HCT116 (cell line): ENCODE results near the gene DNAJC5. TPM values are rescaled to one million over a fixed set of nuclear protein-coding genes. Genes with fewer than 3 reads are reported as not detected.

Experiments used
- ATAC-seq: fragments of 200-7000 bp; cut with Tn5 transposase; 2 replicates; pipeline ENCODE4 v1.9.1; 2020; ENCODE audit warnings: mild to moderate bottlenecking, moderate library complexity
- BruUV-seq: library from RNA; stranded (reverse); fragments of 400-500 nt; replicated peaks from 2 replicates; lab custom pipeline; 2021; lab: Mats Ljungman, UMichigan
- CTCF ChIA-PET: fragments of 300-600 bp; sonication (Branson Sonifier 250); formaldehyde crosslinking; loops from one replicate; lab custom pipeline; 2021; ENCODE audit warnings: antibody characterized with exemption; lab: Charles Lee
- POLR2A ChIA-PET: fragments of 300-600, 350-600 bp; sonication (Branson Sonifier 250); formaldehyde crosslinking; loops from one replicate; lab custom pipeline; 2021; ENCODE audit warnings: antibody characterized with exemption; lab: Charles Lee
- RAD21 ChIA-PET, 2 experiments: fragments of 300-600 bp; sonication (Branson Sonifier 250); formaldehyde crosslinking; loops; one replicate each; lab custom pipeline; 2023; ENCODE audit warnings: low total read pairs in 2 of 2; ENCODE audit not compliant: uncharacterized antibody in 2 of 2, unreplicated experiment in 2 of 2, low non-redundant PET in 1 of 2; lab: Charles Lee
- DNase-seq: peaks from one replicate; pipeline ENCODE4 v3.0.0-alpha.2; 2010; ENCODE audit warnings: low read depth, low spot score
- H2AFZ ChIP-seq: fragments of 200-600 bp; shearing (Covaris generic), sonication (generic); 2 replicates; pipeline ENCODE4 v1.6.1; 2017; ENCODE audit warnings: low read depth, mixed run types, mixed read lengths, antibody characterized with exemption, low read length; ENCODE audit not compliant: poor library complexity, severe bottlenecking
- H3K27ac ChIP-seq: 2 replicates; pipeline ENCODE4 v1.5.1; 2012; ENCODE audit warnings: low read depth, low read length
- H3K27me3 ChIP-seq: fragments of 200-600 bp; sonication (generic); 2 replicates; pipeline ENCODE4 v1.6.1; 2016; ENCODE audit warnings: mixed run types, low read length, mixed read lengths; ENCODE audit not compliant: insufficient read depth
- H3K36me3 ChIP-seq, 2 experiments: fragments of 200-500 bp in 1 of 2; fragments of 200-600 bp in 1 of 2; sonication (Bioruptor generic) in 1 of 2; sonication (generic) in 1 of 2; 2 replicates each; pipeline versions ENCODE4 v1.5.1 to v1.6.1; 2014 to 2016; ENCODE audit warnings: low read length in 2 of 2, inconsistent platforms in 1 of 2, mixed read lengths in 1 of 2, mixed run types in 1 of 2; ENCODE audit not compliant: insufficient read depth in 2 of 2, control insufficient read depth in 1 of 2
- H3K4me1 ChIP-seq, 2 experiments: fragments of 200-600 bp in 1 of 2; sonication (generic) in 1 of 2; 2 replicates each; pipeline versions ENCODE4 v1.5.1 to v1.6.1; 2012 to 2017; ENCODE audit warnings: low read length in 2 of 2, inconsistent platforms in 1 of 2, mild to moderate bottlenecking in 1 of 2, mixed read lengths in 1 of 2, mixed run types in 1 of 2, moderate library complexity in 1 of 2; ENCODE audit not compliant: insufficient read depth in 2 of 2, control insufficient read depth in 1 of 2
- H3K4me2 ChIP-seq: fragments of 200-600 bp; sonication (generic); 2 replicates; pipeline ENCODE4 v1.6.1; 2017; ENCODE audit warnings: mixed run types, low read length, mixed read lengths
- H3K4me3 ChIP-seq, 2 experiments: fragments of 200-600 bp in 1 of 2; sonication (generic) in 1 of 2; replicated peaks in 1 of 2; 2 replicates each; pipeline ENCODE4 v1.5.1; 2011 to 2016; ENCODE audit warnings: low read length in 2 of 2, control low read depth in 1 of 2, low read depth in 1 of 2, mild to moderate bottlenecking in 1 of 2, mixed read lengths in 1 of 2, mixed run types in 1 of 2
- H3K79me2 ChIP-seq: fragments of 200-600 bp; sonication (generic); 2 replicates; pipeline ENCODE4 v1.6.1; 2017; ENCODE audit warnings: mild to moderate bottlenecking, mixed run types, low read length, moderate library complexity, mixed read lengths; ENCODE audit not compliant: insufficient read depth
- H3K9ac ChIP-seq: fragments of 200-600 bp; sonication (generic); 2 replicates; pipeline ENCODE4 v1.6.1; 2016; ENCODE audit warnings: low read length, mixed read lengths
- H3K9me2 ChIP-seq: fragments of 200-600 bp; sonication (generic), shearing (Covaris generic); 2 replicates; pipeline ENCODE4 v1.6.1; 2017; ENCODE audit warnings: mixed run types, mild to moderate bottlenecking, moderate library complexity; ENCODE audit not compliant: insufficient read depth
- H3K9me3 ChIP-seq, 2 experiments: fragments of 200-500 bp in 1 of 2; fragments of 200-600 bp in 1 of 2; sonication (Bioruptor generic) in 1 of 2; sonication (generic) in 1 of 2; 2 replicates each; pipeline ENCODE4 v1.6.1; 2014 to 2017; ENCODE audit warnings: low read length in 2 of 2, mixed read lengths in 2 of 2, inconsistent platforms in 1 of 2, low read depth in 1 of 2, mild to moderate bottlenecking in 1 of 2, mixed run types in 1 of 2, moderate library complexity in 1 of 2; ENCODE audit not compliant: control insufficient read depth in 1 of 2, insufficient read depth in 1 of 2
- H4K20me1 ChIP-seq: fragments of 200-600 bp; sonication (generic), shearing (Covaris generic); 2 replicates; pipeline ENCODE4 v1.6.1; 2017; ENCODE audit warnings: mixed run types, mild to moderate bottlenecking, moderate library complexity; ENCODE audit not compliant: insufficient read depth
- FOSL1 ChIP-seq: IDR thresholded peaks from 2 replicates; pipeline ENCODE4 v1.6.1; 2012; ENCODE audit warnings: low read depth
- POLR2AphosphoS5 ChIP-seq: IDR thresholded peaks from 2 replicates; pipeline ENCODE4 v1.6.1; 2011; ENCODE audit warnings: mild to moderate bottlenecking, low read depth, low read length, moderate library complexity
- RAD21 ChIP-seq: IDR thresholded peaks from 2 replicates; pipeline ENCODE4 v1.6.1; 2012; ENCODE audit warnings: low read depth, mild to moderate bottlenecking
- SP1 ChIP-seq: IDR thresholded peaks from 2 replicates; pipeline ENCODE4 v1.6.1; 2012; ENCODE audit warnings: low read depth
- SRF ChIP-seq: IDR thresholded peaks from 2 replicates; pipeline ENCODE4 v1.6.1; 2012; ENCODE audit warnings: low read depth
- intact Hi-C: fragments of 100-400 bp; cut with micrococcal nuclease; formaldehyde crosslinking; loops from 2 replicates; pipeline ENCODE4 v1.10.0; 2022
- total RNA-seq: library from RNA; stranded (reverse); gene quantifications from one replicate; pipeline ENCODE4 v1.2.1, GENCODE V29; 2021; ENCODE audit not compliant: unreplicated experiment
- TF ChIP-seq, protein P1 (sequence below): IDR thresholded peaks from 2 replicates; pipeline ENCODE4 v1.6.1; 2011; ENCODE audit warnings: mild to moderate bottlenecking, low read length, moderate library complexity; ENCODE audit not compliant: insufficient replicate concordance; ENCODE audit errors: extremely low read depth
- TF ChIP-seq, protein P2 (sequence below), 3 experiments: fragments of 200-600 bp in 1 of 3; sonication (generic) in 1 of 3; IDR thresholded peaks in 2 of 3; conservative IDR thresholded peaks in 1 of 3; 2 replicates each; pipeline ENCODE4 v1.5.1; 2012 to 2017; ENCODE audit warnings: low read depth in 2 of 3, low read length in 2 of 3, antibody characterized with exemption in 1 of 3, borderline replicate concordance in 1 of 3, control low read depth in 1 of 3, mild to moderate bottlenecking in 1 of 3, mixed read lengths in 1 of 3, mixed run types in 1 of 3, moderate library complexity in 1 of 3; ENCODE audit not compliant: insufficient read depth in 1 of 3

DNAJC5 gene
- total RNA-seq, 1 experiment from 2014 or later: 38.3 TPM

DNA sequence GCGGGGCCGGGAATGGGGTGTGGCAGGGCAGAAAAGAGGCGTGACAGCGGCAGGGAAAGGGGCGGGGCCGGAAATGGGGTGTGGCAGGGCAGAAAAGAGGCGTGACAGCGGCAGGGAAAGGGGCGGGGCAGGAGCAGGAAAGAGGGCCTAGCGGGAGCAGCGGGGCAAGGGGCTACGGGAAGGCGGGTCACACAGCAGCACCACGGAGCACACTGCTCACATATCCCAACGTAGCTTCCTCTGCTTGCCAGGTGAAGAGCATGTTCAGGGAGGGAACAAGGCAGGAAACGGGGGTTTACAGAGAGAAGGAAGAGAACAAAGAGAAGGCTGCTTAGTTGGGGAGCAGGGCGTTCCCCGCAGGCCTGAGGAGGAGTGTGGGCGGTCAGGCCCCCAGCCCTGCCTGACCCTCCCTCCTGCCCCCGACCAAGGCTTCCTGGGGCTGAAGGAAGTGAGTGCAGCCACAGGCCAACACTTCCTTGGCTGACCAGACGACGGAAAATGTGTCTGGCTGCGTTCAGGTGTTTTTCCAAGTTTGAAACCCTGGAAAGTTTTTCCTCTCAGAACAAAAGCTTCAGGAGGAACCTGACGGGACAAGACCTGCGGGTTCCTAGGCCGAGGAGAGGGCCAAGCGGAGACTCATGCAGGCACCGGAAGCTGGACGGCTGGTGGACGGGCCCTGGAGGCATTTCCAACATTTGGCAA lies 47.5 kb downstream of the DNAJC5 start:
- RAD21 ChIA-PET: no interaction called here
- intact Hi-C loops: no loop called here

More for the DNA sequence above, 47.5 kb downstream of the DNAJC5 start:
- no peak overlapping the region for H3K4me2 ChIP-seq
- no peak for DNase-seq
- H3K36me3 ChIP-seq: peaks cover 16 to 41% of the 10 kb centered on the region in 2 experiments; a peak in 3 of 4 replicates
- H3K9me2 ChIP-seq: no peaks in the 10 kb centered on the region
- peak overlapping the region; percentile 41 for H3K27ac ChIP-seq
- POLR2A ChIA-PET: no interaction called here
- BruUV-seq: no TSS peak
- H3K4me3 ChIP-seq: no peak overlapping the region
- peaks cover 30% of the 10 kb centered on the region for H3K79me2 ChIP-seq
- no peak overlapping the region for H3K9ac ChIP-seq
- TF ChIP-seq SP1 (no peak; the same call in 1 of the 2 replicates), SRF (no peak), RAD21 (no peak), FOSL1 (no peak), POLR2AphosphoS5 (0 out of 2 replicates have a peak, but pooled peaks have one; percentile 11)
- TF ChIP-seq, protein P1, sequence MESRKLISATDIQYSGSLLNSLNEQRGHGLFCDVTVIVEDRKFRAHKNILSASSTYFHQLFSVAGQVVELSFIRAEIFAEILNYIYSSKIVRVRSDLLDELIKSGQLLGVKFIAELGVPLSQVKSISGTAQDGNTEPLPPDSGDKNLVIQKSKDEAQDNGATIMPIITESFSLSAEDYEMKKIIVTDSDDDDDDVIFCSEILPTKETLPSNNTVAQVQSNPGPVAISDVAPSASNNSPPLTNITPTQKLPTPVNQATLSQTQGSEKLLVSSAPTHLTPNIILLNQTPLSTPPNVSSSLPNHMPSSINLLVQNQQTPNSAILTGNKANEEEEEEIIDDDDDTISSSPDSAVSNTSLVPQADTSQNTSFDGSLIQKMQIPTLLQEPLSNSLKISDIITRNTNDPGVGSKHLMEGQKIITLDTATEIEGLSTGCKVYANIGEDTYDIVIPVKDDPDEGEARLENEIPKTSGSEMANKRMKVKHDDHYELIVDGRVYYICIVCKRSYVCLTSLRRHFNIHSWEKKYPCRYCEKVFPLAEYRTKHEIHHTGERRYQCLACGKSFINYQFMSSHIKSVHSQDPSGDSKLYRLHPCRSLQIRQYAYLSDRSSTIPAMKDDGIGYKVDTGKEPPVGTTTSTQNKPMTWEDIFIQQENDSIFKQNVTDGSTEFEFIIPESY: no peak
- TF ChIP-seq, protein P2, sequence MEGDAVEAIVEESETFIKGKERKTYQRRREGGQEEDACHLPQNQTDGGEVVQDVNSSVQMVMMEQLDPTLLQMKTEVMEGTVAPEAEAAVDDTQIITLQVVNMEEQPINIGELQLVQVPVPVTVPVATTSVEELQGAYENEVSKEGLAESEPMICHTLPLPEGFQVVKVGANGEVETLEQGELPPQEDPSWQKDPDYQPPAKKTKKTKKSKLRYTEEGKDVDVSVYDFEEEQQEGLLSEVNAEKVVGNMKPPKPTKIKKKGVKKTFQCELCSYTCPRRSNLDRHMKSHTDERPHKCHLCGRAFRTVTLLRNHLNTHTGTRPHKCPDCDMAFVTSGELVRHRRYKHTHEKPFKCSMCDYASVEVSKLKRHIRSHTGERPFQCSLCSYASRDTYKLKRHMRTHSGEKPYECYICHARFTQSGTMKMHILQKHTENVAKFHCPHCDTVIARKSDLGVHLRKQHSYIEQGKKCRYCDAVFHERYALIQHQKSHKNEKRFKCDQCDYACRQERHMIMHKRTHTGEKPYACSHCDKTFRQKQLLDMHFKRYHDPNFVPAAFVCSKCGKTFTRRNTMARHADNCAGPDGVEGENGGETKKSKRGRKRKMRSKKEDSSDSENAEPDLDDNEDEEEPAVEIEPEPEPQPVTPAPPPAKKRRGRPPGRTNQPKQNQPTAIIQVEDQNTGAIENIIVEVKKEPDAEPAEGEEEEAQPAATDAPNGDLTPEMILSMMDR (IDR thresholded peaks at IDR 0.05 in 2 of 3, conservative IDR thresholded peaks at IDR 0.05 in 1 of 3; ENCODE audit: borderline replicate concordance in 1 of 3, insufficient read depth in 1 of 3, low read depth in 2 of 3, low read length in 2 of 3): no peak
- TF ChIP-seq, all 23 proteins: peak for 1
- no peaks in the 10 kb centered on the region for H3K9me3 ChIP-seq
- no peaks in the 10 kb centered on the region for H3K27me3 ChIP-seq
- CTCF ChIA-PET: interaction anchor here (0.7 kb wide), 1 partner anchor 404 kb away, joined by 3 read pairs; no protein-coding TSS in a partner anchor
- H4K20me1 ChIP-seq: no peaks in the 10 kb centered on the region; the same call in 1 of the 2 replicates
- ATAC-seq: 0 out of 2 replicates have a peak, but pooled peaks have one; percentile 14
- no peak overlapping the region for H2AFZ ChIP-seq
- peaks cover 3 to 13% of the 10 kb centered on the region in 2 experiments; a peak in 2 of 4 replicates for H3K4me1 ChIP-seq
